Chondrocyte (in vitro differentiated cells): ENCODE results near the gene KAT6B. TPM values are rescaled to one million over a fixed set of nuclear protein-coding genes. Genes with fewer than 3 reads are reported as not detected.
A peak's percentile ranks its signal among the peaks of the same experiment; 100 is the strongest.

ENCODE experiments used
- DNase-seq: peaks from one replicate; pipeline ENCODE4 v3.0.0; 2021; ENCODE audit warnings: mixed read lengths, low spot score
- H3K27ac Mint-ChIP-seq: one replicate; pipeline ENCODE4 v1.8.0; 2021; ENCODE audit warnings: mild to moderate bottlenecking, moderate library complexity, mixed read lengths; ENCODE audit not compliant: unreplicated experiment
- H3K27me3 Mint-ChIP-seq: 2 replicates; pipeline ENCODE4 v1.8.0; 2021; ENCODE audit warnings: low read depth, mixed read lengths
- H3K36me3 Mint-ChIP-seq: 2 replicates; pipeline ENCODE4 v1.8.0; 2021; ENCODE audit warnings: low read depth, mixed read lengths
- H3K4me1 Mint-ChIP-seq: 2 replicates; pipeline ENCODE4 v1.8.0; 2021; ENCODE audit warnings: low read depth, mild to moderate bottlenecking, mixed read lengths
- H3K4me3 Mint-ChIP-seq: one replicate; pipeline ENCODE4 v1.8.0; 2021; ENCODE audit warnings: mild to moderate bottlenecking, moderate library complexity, mixed read lengths; ENCODE audit not compliant: unreplicated experiment
- H3K9me3 Mint-ChIP-seq: 2 replicates; pipeline ENCODE4 v1.8.0; 2021; ENCODE audit warnings: low read depth, mixed read lengths
- total RNA-seq: library from RNA; stranded (reverse); gene quantifications from 3 replicates; pipeline ENCODE4 v1.2.1, GENCODE V29; 2021
- TF ChIP-seq, protein P1 (sequence below): fragments of 200-600 bp; sonication (generic); IDR thresholded peaks from 2 replicates; pipeline ENCODE4 v1.5.0; 2021; ENCODE audit warnings: antibody characterized with exemption, mild to moderate bottlenecking, moderate library complexity

Gene KAT6B
- total RNA-seq, 1 donor from 2014 or later = 20.8 TPM

DNA sequence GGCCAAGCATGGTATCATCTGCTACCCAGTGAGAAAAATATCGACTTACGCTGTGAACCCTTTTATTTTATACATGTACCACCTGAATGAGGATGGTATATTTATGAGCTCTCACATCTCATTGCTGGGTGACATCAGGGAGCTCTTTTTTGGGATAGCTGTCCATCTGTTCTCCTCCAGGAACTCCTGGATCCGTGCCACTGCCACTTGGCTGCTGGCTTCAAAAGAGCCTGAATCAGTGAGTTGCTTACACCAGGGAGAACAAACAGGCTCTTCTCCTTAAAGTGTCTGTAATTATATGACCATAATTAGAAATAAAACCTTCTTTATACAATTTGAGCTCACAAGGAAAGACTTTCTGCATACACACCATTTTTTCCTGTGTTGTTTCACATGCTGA lies 106.2 kb downstream of the KAT6B start:
- peaks cover 40% of the 10 kb centered on the region for H3K4me1 Mint-ChIP-seq
- H3K9me3 Mint-ChIP-seq = no peaks in the 10 kb centered on the region
- no peak overlapping the region for H3K27ac Mint-ChIP-seq

GRCh38 chr10:74934100-74934812 lies 107.9 kb downstream of the KAT6B start:
- TF ChIP-seq, protein P1, sequence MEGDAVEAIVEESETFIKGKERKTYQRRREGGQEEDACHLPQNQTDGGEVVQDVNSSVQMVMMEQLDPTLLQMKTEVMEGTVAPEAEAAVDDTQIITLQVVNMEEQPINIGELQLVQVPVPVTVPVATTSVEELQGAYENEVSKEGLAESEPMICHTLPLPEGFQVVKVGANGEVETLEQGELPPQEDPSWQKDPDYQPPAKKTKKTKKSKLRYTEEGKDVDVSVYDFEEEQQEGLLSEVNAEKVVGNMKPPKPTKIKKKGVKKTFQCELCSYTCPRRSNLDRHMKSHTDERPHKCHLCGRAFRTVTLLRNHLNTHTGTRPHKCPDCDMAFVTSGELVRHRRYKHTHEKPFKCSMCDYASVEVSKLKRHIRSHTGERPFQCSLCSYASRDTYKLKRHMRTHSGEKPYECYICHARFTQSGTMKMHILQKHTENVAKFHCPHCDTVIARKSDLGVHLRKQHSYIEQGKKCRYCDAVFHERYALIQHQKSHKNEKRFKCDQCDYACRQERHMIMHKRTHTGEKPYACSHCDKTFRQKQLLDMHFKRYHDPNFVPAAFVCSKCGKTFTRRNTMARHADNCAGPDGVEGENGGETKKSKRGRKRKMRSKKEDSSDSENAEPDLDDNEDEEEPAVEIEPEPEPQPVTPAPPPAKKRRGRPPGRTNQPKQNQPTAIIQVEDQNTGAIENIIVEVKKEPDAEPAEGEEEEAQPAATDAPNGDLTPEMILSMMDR = no peak
- Mint-ChIP-seq H3K27me3 (no peaks in the 10 kb centered on the region), H3K9me3 (no peaks in the 10 kb centered on the region), H3K27ac (no peak overlapping the region), H3K4me1 (peaks cover 36% of the 10 kb centered on the region), H3K4me3 (no peak overlapping the region), H3K36me3 (no peaks in the 10 kb centered on the region)
- DNase-seq = no peak

More for the DNA sequence above, 106.2 kb downstream of the KAT6B start:
- TF ChIP-seq, protein P1 = no peak
- Mint-ChIP-seq H3K36me3 (no peaks in the 10 kb centered on the region), H3K27me3 (no peaks in the 10 kb centered on the region), H3K4me3 (no peak overlapping the region)
- DNase-seq = no peak

DNA sequence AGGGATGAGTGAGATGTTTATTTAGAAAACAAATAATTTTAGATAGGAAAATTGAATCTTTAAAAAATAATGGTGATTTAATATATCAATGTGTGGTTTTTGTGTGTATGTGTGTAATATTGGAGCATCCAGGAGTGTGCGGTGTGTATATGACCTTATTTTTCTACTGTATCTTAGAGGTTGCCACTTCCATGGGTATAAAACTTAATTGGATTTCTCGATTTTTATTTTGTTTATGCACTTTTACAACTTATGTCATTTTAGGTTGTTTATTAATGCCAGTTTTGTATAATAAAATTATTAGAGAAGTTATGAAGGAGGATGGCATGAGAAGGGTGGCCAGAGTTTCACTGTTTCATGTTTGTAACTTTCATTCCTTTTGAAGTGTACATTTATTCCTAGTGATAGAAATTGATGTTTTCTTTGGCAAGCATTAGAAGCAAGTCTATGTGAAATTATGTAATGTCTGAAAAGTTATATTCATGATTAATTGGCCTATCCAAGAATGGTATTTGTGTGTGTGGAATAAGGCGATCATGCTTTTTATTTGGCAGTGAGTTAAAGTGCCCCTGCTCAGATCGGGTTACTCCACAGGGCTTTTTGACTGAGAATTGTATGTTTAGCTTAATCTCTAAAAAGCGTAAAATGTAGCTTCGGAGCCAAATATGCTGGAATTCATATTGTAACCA lies 110.3 kb downstream of the KAT6B start:
- Mint-ChIP-seq H3K4me1 (peaks cover 40% of the 10 kb centered on the region), H3K36me3 (no peaks in the 10 kb centered on the region), H3K4me3 (no peak overlapping the region), H3K27ac (peak overlapping the region; percentile 43), H3K9me3 (no peaks in the 10 kb centered on the region), H3K27me3 (no peaks in the 10 kb centered on the region)
- TF ChIP-seq, protein P1 = no peak
- no peak for DNase-seq

- DNase-seq = no peak
- Mint-ChIP-seq H3K27me3 (no peaks in the 10 kb centered on the region), H3K36me3 (no peaks in the 10 kb centered on the region), H3K27ac (peak overlapping the region; percentile 43), H3K4me1 (peaks cover 40% of the 10 kb centered on the region), H3K9me3 (no peaks in the 10 kb centered on the region), H3K4me3 (no peak overlapping the region)
- TF ChIP-seq, protein P1 = no peak
Measured at GRCh38 chr10:74937266-74937856, 111.0 kb downstream of the KAT6B start.

- DNase-seq = no peak
- Mint-ChIP-seq H3K27ac (no peak overlapping the region), H3K36me3 (no peaks in the 10 kb centered on the region), H3K27me3 (no peaks in the 10 kb centered on the region), H3K9me3 (no peaks in the 10 kb centered on the region), H3K4me3 (no peak overlapping the region), H3K4me1 (peaks cover 23% of the 10 kb centered on the region)
- TF ChIP-seq, protein P1 = no peak
Measured at GRCh38 chr10:74944205-74944604, 117.8 kb downstream of the KAT6B start.
